ENCODE results near the gene DUSP22.

Gene DUSP22

GRCh38 chr6:311679-312220 is 19.5 kb downstream of the DUSP22 start:
- no peak for DNase-seq

GRCh38 chr6:313087-313486 is 20.8 kb downstream of the DUSP22 start:
- DNase-seq = no peak

- DNase-seq = no peak
These were observed 21.6 kb downstream of the DUSP22 start for GRCh38 chr6:313917-314316.

GRCh38 chr6:314377-314776 is 22.1 kb downstream of the DUSP22 start:
- DNase-seq = no peak

- DNase-seq = no peak
These were observed 22.9 kb downstream of the DUSP22 start for GRCh38 chr6:315226-315625.

- no peak for DNase-seq
These were observed 23.9 kb downstream of the DUSP22 start for GRCh38 chr6:315921-316752.

GRCh38 chr6:316753-317038 is 24.4 kb downstream of the DUSP22 start:
- DNase-seq = no peak

GRCh38 chr6:317060-317447 is 24.8 kb downstream of the DUSP22 start:
- no peak for DNase-seq

GRCh38 chr6:317448-318144 is 25.3 kb downstream of the DUSP22 start:
- no peak for DNase-seq

GRCh38 chr6:318243-318890 is 26.1 kb downstream of the DUSP22 start:
- DNase-seq = no peak

- DNase-seq = no peak
These were observed 27.2 kb downstream of the DUSP22 start for GRCh38 chr6:319177-320131.

GRCh38 chr6:320351-321157 is 28.3 kb downstream of the DUSP22 start:
- DNase-seq = no peak

GRCh38 chr6:321158-321438 is 28.8 kb downstream of the DUSP22 start:
- DNase-seq = no peak

GRCh38 chr6:321536-322258 is 29.4 kb downstream of the DUSP22 start:
- no peak for DNase-seq

- no peak for DNase-seq
These were observed 30.1 kb downstream of the DUSP22 start for GRCh38 chr6:322259-322930.

- no peak for DNase-seq
These were observed 30.8 kb downstream of the DUSP22 start for GRCh38 chr6:322940-323729.

GRCh38 chr6:323730-324088 is 31.4 kb downstream of the DUSP22 start:
- no peak for DNase-seq

- DNase-seq = no peak
These were observed 31.9 kb downstream of the DUSP22 start for GRCh38 chr6:324116-324728.

- DNase-seq = no peak
These were observed 32.4 kb downstream of the DUSP22 start for GRCh38 chr6:324729-325125.
